HCT116 (cell line): Measurements from ENCODE around the gene RFX3.

ENCODE experiments used
- ATF3 ChIP-seq: IDR thresholded peaks from 2 replicates; pipeline ENCODE4 v1.6.1; 2012
- CEBPB ChIP-seq: IDR thresholded peaks from 2 replicates; pipeline ENCODE4 v1.6.1; 2012; ENCODE audit warnings: low read depth
- CTCF ChIP-seq, 3 experiments: fragments of 200-600 bp in 1 of 3; sonication (generic) in 1 of 3; IDR thresholded peaks in 2 of 3; conservative IDR thresholded peaks in 1 of 3; 2 replicates each; pipeline ENCODE4 v1.5.1; 2012 to 2017; ENCODE audit warnings: low read depth in 2 of 3, low read length in 2 of 3, antibody characterized with exemption in 1 of 3, borderline replicate concordance in 1 of 3, control low read depth in 1 of 3, mild to moderate bottlenecking in 1 of 3, mixed read lengths in 1 of 3, mixed run types in 1 of 3, moderate library complexity in 1 of 3; ENCODE audit not compliant: insufficient read depth in 1 of 3
- ZNF274 ChIP-seq: fragments of 200-500 bp; sonication (Bioruptor generic); IDR thresholded peaks from 2 replicates; pipeline ENCODE4 v1.6.1; 2014; ENCODE audit warnings: mild to moderate bottlenecking, low read depth, low read length, inconsistent platforms

GRCh38 chr9:3239240-3239639, 286.6 kb downstream of the RFX3 start:
- no peak for TF ChIP-seq CTCF (IDR thresholded peaks at IDR 0.05 in 2 of 3, conservative IDR thresholded peaks at IDR 0.05 in 1 of 3; ENCODE audit: borderline replicate concordance in 1 of 3, insufficient read depth in 1 of 3, low read depth in 2 of 3, low read length in 2 of 3)
- TF ChIP-seq CEBPB = no peak
- TF ChIP-seq ZNF274 = no peak
- TF ChIP-seq ATF3 = no peak
